K562 (cell line): ENCODE measurements around the gene DCPS. TPM values are rescaled to one million over a fixed set of nuclear protein-coding genes. Genes with fewer than 3 reads are reported as not detected.

Experiments used
- E2F8 ChIP-seq: fragments of 450-650 bp; IDR thresholded peaks from 2 replicates; pipeline ENCODE4 v1.7.1; 2018; ENCODE audit warnings: mild to moderate bottlenecking, low read depth; ENCODE audit not compliant: partially characterized antibody
- GABPA ChIP-seq: fragments of 200-800 bp; sonication (Bioruptor generic); conservative IDR thresholded peaks from 2 replicates; pipeline ENCODE4 v1.6.1; 2016; ENCODE audit warnings: low read depth, missing genetic modification characterization, missing compliant biosample characterization
- MECOM ChIP-seq: fragments of 250-450 bp; sonication (Bioruptor Pico); IDR thresholded peaks from 2 replicates; pipeline ENCODE4 v1.8.0; 2022; ENCODE audit warnings: inconsistent platforms
- MGA ChIP-seq: fragments of 450-650 bp; IDR thresholded peaks from 2 replicates; pipeline ENCODE4 v1.6.1; 2016; ENCODE audit warnings: mild to moderate bottlenecking, moderate library complexity
- MXI1 ChIP-seq: IDR thresholded peaks from 2 replicates; pipeline ENCODE4 v1.6.1; 2011; ENCODE audit warnings: low read depth, mild to moderate bottlenecking, improper control_type of control experiment, low read length
- POLR2AphosphoS5 ChIP-seq: IDR thresholded peaks from 2 replicates; pipeline ENCODE4 v1.6.1; 2011; ENCODE audit warnings: mild to moderate bottlenecking, low read depth, low read length, moderate library complexity; ENCODE audit not compliant: control insufficient read depth, insufficient read depth
- RBBP5 ChIP-seq: fragments of 200-600 bp; sonication (generic); IDR thresholded peaks from 2 replicates; pipeline ENCODE4 v1.6.1; 2012; ENCODE audit warnings: borderline replicate concordance, mild to moderate bottlenecking, low read length, control low read depth, inconsistent platforms; ENCODE audit not compliant: insufficient read depth, poor library complexity, severe bottlenecking
- ZNF311 ChIP-seq: fragments of 250-450 bp; sonication (Bioruptor Pico); IDR thresholded peaks from 2 replicates; pipeline ENCODE4 v1.4.0; 2020; ENCODE audit warnings: mild to moderate bottlenecking, moderate library complexity
- polyA plus RNA-seq, 8 experiments: library from polyadenylated mRNA; depleted of rRNA in 4 of 8; stranded (reverse) in 5 of 8; unstranded in 3 of 8; fragments of >200 nt; fragmentation: Nextera tagmentation in 2 of 8; fragmentation: Illumina TruSeq in 1 of 8; extraction: Ambion mirVana in 2 of 8; extraction: Trizol in 1 of 8; gene quantifications; 2 replicates each; pipeline versions ENCODE4 v1.2.1 to v1.2.3, GENCODE V29; 2011 to 2014; ENCODE audit warnings: inconsistent platforms in 1 of 8, missing spikeins in 1 of 8
- total RNA-seq, 7 experiments: library from RNA; depleted of rRNA in 6 of 7; stranded (reverse); fragments of >200 nt in 6 of 7; fragmentation: Illumina TruSeq in 2 of 7; extraction: Trizol in 2 of 7; gene quantifications; 2 replicates each; pipeline versions ENCODE4 v1.2.1 to v1.2.3, GENCODE V29; 2011 to 2021; ENCODE audit warnings: low replicate concordance in 1 of 7
- TF ChIP-seq, protein P1 (sequence below), 3 experiments: fragments of 200-800 bp in 1 of 3; sonication (Bioruptor generic) in 1 of 3; sonication (generic) in 1 of 3; formaldehyde crosslinking in 1 of 3; IDR thresholded peaks; 2 replicates each; pipeline versions ENCODE4 v1.6.1 to v1.8.0; 2016 to 2022; ENCODE audit warnings: mild to moderate bottlenecking in 2 of 3, missing compliant biosample characterization in 2 of 3, missing genetic modification characterization in 2 of 3, missing genetic modification reagents in 1 of 3

The DCPS gene
- total and polyA plus RNA-seq, 9 of the 15 experiments (the other 6 are each of a cell fraction or from before 2014, with no cell fraction given): 8.7 to 38.1 (median 17.9) TPM

DNA sequence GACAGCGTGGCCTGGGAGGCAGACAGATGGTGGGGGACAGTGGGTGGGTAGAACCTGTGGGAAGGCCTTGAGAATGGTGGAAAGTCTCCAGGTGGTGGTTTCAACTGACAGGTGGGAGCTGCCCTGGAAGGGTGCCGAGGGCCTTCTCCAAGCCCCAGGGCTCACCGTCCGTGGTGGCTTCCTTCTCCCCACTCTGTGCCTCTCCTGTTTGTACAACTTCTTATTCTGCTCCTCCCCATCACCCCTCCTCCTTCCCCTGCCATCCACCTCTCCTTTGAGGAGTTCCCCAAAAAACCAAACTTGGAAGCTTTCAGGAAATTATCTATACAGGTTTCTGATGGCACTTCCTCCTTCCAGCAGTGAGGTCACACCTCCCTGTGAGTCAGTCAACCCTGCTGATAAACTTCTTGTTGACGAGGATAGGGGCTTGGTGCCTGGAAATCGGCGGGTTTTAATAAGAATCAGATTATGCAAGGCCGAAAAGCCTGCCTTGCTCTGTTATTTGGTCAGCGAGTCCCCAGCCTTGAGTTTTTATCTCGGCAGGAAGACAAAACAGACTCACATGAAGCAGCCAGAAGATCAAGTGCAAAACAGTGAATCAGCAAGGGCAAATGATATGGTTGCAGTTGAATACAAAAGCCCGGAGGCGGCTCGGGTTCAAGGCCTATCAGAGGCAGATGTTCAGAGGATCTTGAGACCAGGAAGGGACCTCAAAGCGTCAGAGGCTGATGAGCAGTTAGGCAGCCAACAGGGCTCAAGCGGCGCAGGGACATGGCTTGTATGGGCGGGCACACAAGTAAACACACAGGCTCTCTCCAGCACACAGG is 42.1 kb downstream of the DCPS start (continued):
- peak; percentile 49; the same call in 1 of the 2 replicates for TF ChIP-seq MGA
- TF ChIP-seq MECOM (CRISPR knock-in tag): 0 out of 2 replicates have a peak, but pooled peaks have one; percentile 30
- peak; percentile 56 for TF ChIP-seq RBBP5
- TF ChIP-seq E2F8: peak; percentile 60
- TF ChIP-seq POLR2AphosphoS5: peak; percentile 78
- TF ChIP-seq, protein P1, sequence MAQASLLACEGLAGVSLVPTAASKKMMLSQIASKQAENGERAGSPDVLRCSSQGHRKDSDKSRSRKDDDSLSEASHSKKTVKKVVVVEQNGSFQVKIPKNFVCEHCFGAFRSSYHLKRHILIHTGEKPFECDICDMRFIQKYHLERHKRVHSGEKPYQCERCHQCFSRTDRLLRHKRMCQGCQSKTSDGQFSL (CRISPR knock-in tag; IDR thresholded peaks at IDR 0.05): 0 out of 2 replicates have a peak, but pooled peaks have one; percentile 39
- TF ChIP-seq, protein P1 (tag; IDR thresholded peaks at IDR 0.05): no peak
- 0 out of 2 replicates have a peak, but pooled peaks have one; percentile 37 for TF ChIP-seq ZNF311
- 0 out of 2 replicates have a peak, but pooled peaks have one; percentile 39 for TF ChIP-seq MXI1
- peak; percentile 74 for TF ChIP-seq GABPA (tag)
